ENCODE results near the gene C2CD4A. TPM values are rescaled to one million over a fixed set of nuclear protein-coding genes. Genes with fewer than 3 reads are reported as not detected.
A peak's percentile ranks its signal among the peaks of the same experiment; 100 is the strongest.

The C2CD4A gene
- 0.10 TPM in 1 of 3 replicates, not detected in the others for total RNA-seq
- long read RNA-seq: 0 reads

- Mint-ChIP-seq H3K4me3 (ENCODE audit: unreplicated experiment) (peak within 1 kb of the TSS; percentile 62), H3K9me3 (ENCODE audit: low read depth) (no peaks in the 10 kb centered on the region), H3K27me3 (ENCODE audit: low read depth) (peaks cover 22% of the 10 kb centered on the region), H3K4me1 (ENCODE audit: low read depth) (peaks cover 32% of the 10 kb centered on the region), H3K36me3 (ENCODE audit: low read depth) (no peaks in the 10 kb centered on the region), H3K27ac (ENCODE audit: unreplicated experiment) (no peak within 1 kb of the TSS)
- DNase-seq (ENCODE audit: low spot score): no peak
- TF ChIP-seq CTCF (IDR thresholded peaks at IDR 0.05): peak; percentile 41
Observed at GRCh38 chr15:62066663-62067447, at the start of gene C2CD4A. TSS of gene C2CD4A (plus strand) at chr15:62066977. CDS start at chr15:62067614, 637 bp downstream.

GRCh38 chr15:62020576-62021160, 46.1 kb upstream of the C2CD4A start:
- TF ChIP-seq CTCF (IDR thresholded peaks at IDR 0.05): no peak
- no peaks in the 10 kb centered on the region for H3K27me3 Mint-ChIP-seq (ENCODE audit: low read depth)
- H3K4me3 Mint-ChIP-seq (ENCODE audit: unreplicated experiment): no peak overlapping the region
- H3K9me3 Mint-ChIP-seq (ENCODE audit: low read depth): peaks cover 14% of the 10 kb centered on the region
- DNase-seq (ENCODE audit: low spot score): no peak
- H3K4me1 Mint-ChIP-seq (ENCODE audit: low read depth): no peaks in the 10 kb centered on the region
- H3K36me3 Mint-ChIP-seq (ENCODE audit: low read depth): peaks cover 32% of the 10 kb centered on the region
- no peak overlapping the region for H3K27ac Mint-ChIP-seq (ENCODE audit: unreplicated experiment)

- H3K27ac Mint-ChIP-seq (ENCODE audit: unreplicated experiment): no peak overlapping the region
- peaks cover 9% of the 10 kb centered on the region for H3K9me3 Mint-ChIP-seq (ENCODE audit: low read depth)
- H3K27me3 Mint-ChIP-seq (ENCODE audit: low read depth): no peaks in the 10 kb centered on the region
- H3K4me3 Mint-ChIP-seq (ENCODE audit: unreplicated experiment): no peak overlapping the region
- H3K36me3 Mint-ChIP-seq (ENCODE audit: low read depth): peaks cover 27% of the 10 kb centered on the region
- DNase-seq (ENCODE audit: low spot score): no peak
- no peaks in the 10 kb centered on the region for H3K4me1 Mint-ChIP-seq (ENCODE audit: low read depth)
- TF ChIP-seq CTCF (IDR thresholded peaks at IDR 0.05): peak; percentile 63
Observed at GRCh38 chr15:62021991-62022600, 44.7 kb upstream of the C2CD4A start.

GRCh38 chr15:62026487-62027262, 40.1 kb upstream of the C2CD4A start:
- Mint-ChIP-seq H3K4me3 (ENCODE audit: unreplicated experiment) (no peak overlapping the region), H3K9me3 (ENCODE audit: low read depth) (no peaks in the 10 kb centered on the region), H3K36me3 (ENCODE audit: low read depth) (peaks cover 15% of the 10 kb centered on the region), H3K4me1 (ENCODE audit: low read depth) (no peaks in the 10 kb centered on the region), H3K27ac (ENCODE audit: unreplicated experiment) (no peak overlapping the region), H3K27me3 (ENCODE audit: low read depth) (no peaks in the 10 kb centered on the region)
- DNase-seq (ENCODE audit: low spot score): no peak
- no peak for TF ChIP-seq CTCF (IDR thresholded peaks at IDR 0.05)

- Mint-ChIP-seq H3K4me3 (ENCODE audit: unreplicated experiment) (no peak overlapping the region), H3K9me3 (ENCODE audit: low read depth) (no peaks in the 10 kb centered on the region), H3K27me3 (ENCODE audit: low read depth) (no peaks in the 10 kb centered on the region), H3K4me1 (ENCODE audit: low read depth) (no peaks in the 10 kb centered on the region), H3K36me3 (ENCODE audit: low read depth) (peaks cover 12% of the 10 kb centered on the region), H3K27ac (ENCODE audit: unreplicated experiment) (no peak overlapping the region)
- no peak for TF ChIP-seq CTCF (IDR thresholded peaks at IDR 0.05)
- DNase-seq (ENCODE audit: low spot score): no peak
Observed at GRCh38 chr15:62027263-62027565, 39.6 kb upstream of the C2CD4A start.
